BLaER1 treated with 17β-estradiol and CSF1 and Interleukin-3, amounts not matched to agents 10 nM and 100 nM (cell line): ENCODE results near the gene ERC1.
"Not testable (repeated sequence)": the region's sequence is repeated elsewhere in the genome, so short reads cannot be mapped to it uniquely, and the experiment has no call there.

Source experiments
- H3K27ac ChIP-seq, 11 experiments: shearing (Covaris generic); formaldehyde crosslinking; 2 replicates each; pipeline ENCODE4 v1.8.1; 2022
- H3K27me3 ChIP-seq, 11 experiments: shearing (Covaris generic); formaldehyde crosslinking; 2 replicates each; pipeline ENCODE4 v1.8.1; 2022
- H3K36me3 ChIP-seq, 11 experiments: shearing (Covaris generic); formaldehyde crosslinking; 2 replicates each; pipeline ENCODE4 v1.8.1; 2022
- H3K4me1 ChIP-seq, 10 experiments: shearing (Covaris generic); formaldehyde crosslinking; 2 replicates each; pipeline ENCODE4 v1.8.1; 2022
- H3K4me2 ChIP-seq, 11 experiments: shearing (Covaris generic); formaldehyde crosslinking; 2 replicates each; pipeline ENCODE4 v1.8.1; 2022
- H3K4me3 ChIP-seq, 10 experiments: shearing (Covaris generic); formaldehyde crosslinking; 2 replicates each; pipeline ENCODE4 v1.8.1; 2022
- H3K9ac ChIP-seq, 11 experiments: shearing (Covaris generic); formaldehyde crosslinking; 2 replicates each; pipeline ENCODE4 v1.8.1; 2022
- H3K9me3 ChIP-seq, 11 experiments: shearing (Covaris generic); formaldehyde crosslinking; replicated peaks in 1 of 11; 2 replicates each; pipeline ENCODE4 v1.8.1; 2022
- H4K20me1 ChIP-seq, 11 experiments: shearing (Covaris generic); formaldehyde crosslinking; 2 replicates each; pipeline ENCODE4 v1.8.1; 2022
- Cebpa-rat ChIP-seq, 11 experiments: shearing (Covaris generic); IDR thresholded peaks; 2 replicates each; pipeline ENCODE4 v1.8.1; 2022

ERC1 gene

DNA sequence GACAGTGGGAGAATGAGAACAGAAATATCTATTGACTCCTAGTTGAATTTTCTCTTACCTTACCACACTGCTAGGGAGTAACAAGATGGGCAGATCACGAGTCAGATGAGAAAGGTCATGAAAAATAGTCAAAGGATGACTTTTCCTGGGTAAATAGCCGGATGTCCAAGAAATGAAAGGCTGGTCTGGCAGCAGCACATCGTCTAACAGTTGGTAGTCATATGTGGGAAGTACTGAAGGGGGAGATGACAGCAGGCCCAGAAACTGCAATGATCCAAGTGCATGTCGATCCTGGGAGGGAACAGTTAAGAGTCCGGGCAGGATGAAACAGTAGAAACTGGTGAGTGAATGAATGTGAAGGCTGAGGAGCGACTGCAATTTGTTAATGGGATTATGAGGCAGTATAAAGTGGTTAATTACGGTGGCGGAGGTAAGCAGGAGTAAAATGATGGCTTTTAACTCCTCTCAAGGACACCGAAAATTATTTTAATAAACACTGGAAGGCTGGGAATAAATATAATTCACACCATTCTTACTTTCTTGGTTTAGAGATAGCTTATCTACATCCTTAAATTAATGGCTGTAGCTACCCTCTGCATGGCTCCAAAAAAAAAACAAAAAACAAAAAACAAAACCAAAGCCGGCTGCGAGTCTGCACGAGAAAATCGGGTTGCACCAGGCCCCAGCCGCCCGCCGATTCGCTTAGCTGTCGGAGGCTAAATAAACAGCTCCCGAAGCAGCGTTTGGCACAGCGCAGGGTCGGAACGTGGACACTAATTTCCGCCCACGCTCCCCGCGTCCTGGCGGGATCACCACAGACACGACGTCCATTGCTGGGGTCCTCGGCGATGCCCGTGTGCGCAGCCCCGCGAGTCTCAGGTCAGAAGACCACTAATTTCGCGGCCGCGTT is 1.0 kb upstream of the ERC1 start:
- H3K27ac ChIP-seq, result peak overlapping the region; percentile 91 to 99 (median 97)
- TF ChIP-seq Cebpa-rat (IDR thresholded peaks at IDR 0.05), result no peak

DNA sequence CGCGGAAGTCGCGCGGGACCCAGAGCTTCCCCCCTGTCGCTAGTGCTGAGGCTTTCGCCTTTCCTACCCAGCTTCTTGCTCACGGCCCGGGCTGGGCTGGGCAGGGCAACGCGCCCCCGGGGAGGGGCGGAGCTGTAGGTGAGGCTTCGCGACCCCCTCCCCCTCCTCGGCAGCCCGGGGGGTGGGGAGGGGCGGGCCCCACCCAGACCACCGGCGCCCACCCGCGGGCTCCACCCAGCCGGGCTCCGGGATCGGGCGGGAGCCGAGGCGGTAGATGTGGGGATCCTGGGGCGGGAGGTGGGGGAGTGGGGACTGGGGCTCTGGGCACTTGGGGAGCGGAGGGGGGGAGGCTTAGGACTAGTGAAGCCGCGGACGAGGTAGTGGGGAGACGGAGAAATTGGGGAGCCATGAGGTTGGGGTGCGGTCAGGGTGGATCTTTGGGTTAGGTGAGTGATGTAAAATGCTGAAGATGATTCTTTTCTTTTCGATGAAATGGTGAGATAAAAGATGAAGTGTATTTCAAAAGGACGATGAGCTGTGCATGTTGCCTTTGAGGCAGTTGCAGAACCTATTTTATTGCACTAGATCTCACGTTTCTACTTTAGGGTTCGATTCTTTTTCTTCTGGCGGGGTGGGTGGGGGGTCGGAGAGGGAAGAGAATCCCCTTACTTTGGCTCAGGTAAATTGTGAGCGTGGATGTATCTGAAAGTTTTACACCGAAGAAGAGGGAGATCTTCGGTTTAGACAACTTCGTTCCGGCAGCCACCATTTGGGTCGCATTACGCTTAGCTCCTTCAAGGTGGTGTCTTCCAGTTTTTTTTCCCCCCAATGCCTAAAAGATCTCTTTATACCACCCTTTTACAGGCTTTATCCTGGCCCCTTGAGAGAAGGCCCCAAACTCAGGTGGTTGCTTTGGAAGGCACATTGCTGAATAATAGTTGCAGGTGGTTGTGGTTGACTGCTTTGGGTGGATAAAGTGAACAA is 619 bp downstream of the ERC1 start:
- Histone ChIP-seq H3K9me3 (no peaks in the 10 kb centered on the region), H3K27me3 (no peaks in the 10 kb centered on the region), H3K36me3 (0 out of 22 replicates have a peak, but pooled peaks cover 0 to 7% (median 0%) of the 10 kb centered on the region in 11 experiments), H4K20me1 (peaks cover 3 to 46% (median 17%) of the 10 kb centered on the region in 11 experiments; a peak in 14 of 22 replicates), H3K27ac (peak overlapping the region; percentile 91 to 99 (median 97)), H3K4me2 (peak overlapping the region; percentile 86 to 96 (median 91)), H3K4me3 (peak overlapping the region; percentile 62 to 84 (median 76)), H3K9ac (peak overlapping the region; percentile 89 to 98 (median 95)), H3K4me1 (peaks cover 36 to 64% (median 44%) of the 10 kb centered on the region in 10 experiments)
- TF ChIP-seq Cebpa-rat (IDR thresholded peaks at IDR 0.05), result no peak

More for the DNA sequence above, 1.0 kb upstream of the ERC1 start:
- Histone ChIP-seq H3K9me3 (no peaks in the 10 kb centered on the region), H3K36me3 (peaks cover 0 to 11% (median 0%) of the 10 kb centered on the region in 11 experiments; a peak in 4 of 22 replicates), H4K20me1 (peaks cover 0 to 29% (median 8%) of the 10 kb centered on the region in 11 experiments; a peak in 12 of 22 replicates), H3K4me2 (peak overlapping the region; percentile 78 to 94 (median 90)), H3K4me3 (peak overlapping the region; percentile 62 to 84 (median 76)), H3K9ac (peak overlapping the region; percentile 89 to 98 (median 95)), H3K4me1 (peaks cover 36 to 48% (median 41%) of the 10 kb centered on the region in 10 experiments), H3K27me3 (no peaks in the 10 kb centered on the region)

DNA sequence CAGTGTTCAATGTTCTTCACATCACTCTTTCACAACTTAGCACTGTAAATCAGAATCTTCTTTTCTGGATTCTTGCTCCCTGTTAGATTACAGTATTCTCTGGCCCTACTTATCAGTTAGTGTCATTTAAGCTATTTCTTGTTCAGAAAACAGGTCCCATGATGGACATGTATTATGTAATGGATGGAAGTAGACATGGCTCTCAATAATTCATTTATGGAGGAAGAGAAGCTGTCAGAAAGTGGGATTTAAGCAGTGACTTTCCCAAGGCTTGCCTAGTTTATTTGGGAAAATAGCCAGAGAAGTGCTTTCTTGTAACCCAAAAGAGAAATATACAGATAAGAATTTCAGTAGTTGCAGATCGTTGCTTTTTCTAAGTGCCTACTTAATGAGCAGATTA is 1.6 kb downstream of the ERC1 start:
- Histone ChIP-seq H3K4me2 (peak overlapping the region; percentile 86 to 96 (median 91)), H3K4me3 (peak overlapping the region in 9 of 10 experiments; percentile 62 to 84 (median 76); a peak in 10 of 20 replicates), H3K4me1 (peaks cover 36 to 73% (median 44%) of the 10 kb centered on the region in 10 experiments), H4K20me1 (peaks cover 9 to 56% (median 26%) of the 10 kb centered on the region in 11 experiments; a peak in 14 of 22 replicates), H3K9ac (peak overlapping the region in 5 of 11 experiments; percentile 89 to 98 (median 94); a peak in 5 of 22 replicates), H3K27me3 (no peaks in the 10 kb centered on the region), H3K36me3 (0 out of 22 replicates have a peak, but pooled peaks cover 0 to 3% (median 0%) of the 10 kb centered on the region in 11 experiments), H3K27ac (no peak overlapping the region), H3K9me3 (no peaks in the 10 kb centered on the region)
- TF ChIP-seq Cebpa-rat (IDR thresholded peaks at IDR 0.05), result no peak

DNA sequence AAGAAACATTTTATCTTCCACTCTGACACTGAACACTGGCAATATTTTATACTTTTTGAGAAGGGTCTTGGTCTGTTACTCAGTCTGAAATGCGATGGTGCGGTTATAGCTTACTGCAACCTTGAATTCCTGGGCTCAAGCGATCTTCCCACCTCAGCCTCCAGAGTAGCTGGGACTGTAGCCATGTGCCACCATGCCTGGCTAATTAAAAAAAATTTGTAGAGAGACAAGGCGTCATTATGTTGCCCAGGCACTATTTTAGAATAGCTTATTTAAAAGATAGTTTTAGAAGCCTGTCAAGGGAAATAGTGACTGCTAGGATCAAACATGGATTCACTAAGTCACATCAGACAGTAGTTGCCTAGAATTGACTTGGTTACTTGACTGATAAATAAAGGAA is 5.9 kb downstream of the ERC1 start:
- peaks cover 9 to 91% (median 40%) of the 10 kb centered on the region in 11 experiments; a peak in 15 of 22 replicates for H4K20me1 ChIP-seq
- H3K4me3 ChIP-seq, result no peak overlapping the region
- no peaks in the 10 kb centered on the region for H3K27me3 ChIP-seq
- TF ChIP-seq Cebpa-rat (IDR thresholded peaks at IDR 0.05), result no peak
- peaks cover 8 to 25% (median 18%) of the 10 kb centered on the region in 11 experiments; a peak in 21 of 22 replicates for H3K36me3 ChIP-seq
- peaks cover 19 to 57% (median 23%) of the 10 kb centered on the region in 10 experiments for H3K4me1 ChIP-seq
- H3K4me2 ChIP-seq, result 0 out of 22 replicates have a peak overlapping the region, but pooled peaks of 1 of the 11 experiments have one; percentile 7
- no peaks in the 10 kb centered on the region for H3K9me3 ChIP-seq
- no peak overlapping the region for H3K9ac ChIP-seq
- H3K27ac ChIP-seq, result no peak overlapping the region

GRCh38 chr12:997505-997904 is 6.5 kb downstream of the ERC1 start:
- no peaks in the 10 kb centered on the region for H3K9me3 ChIP-seq
- H4K20me1 ChIP-seq, result peaks cover 7 to 90% (median 40%) of the 10 kb centered on the region in 11 experiments; a peak in 15 of 22 replicates
- TF ChIP-seq Cebpa-rat (IDR thresholded peaks at IDR 0.05), result no peak
- H3K4me2 ChIP-seq, result peak overlapping the region in 5 of 11 experiments; percentile 7 to 25 (median 10); a peak in 2 of 22 replicates
- peaks cover 13 to 30% (median 20%) of the 10 kb centered on the region in 11 experiments; a peak in 21 of 22 replicates for H3K36me3 ChIP-seq
- H3K9ac ChIP-seq, result no peak overlapping the region
- H3K27me3 ChIP-seq, result no peaks in the 10 kb centered on the region
- H3K27ac ChIP-seq, result no peak overlapping the region
- no peak overlapping the region for H3K4me3 ChIP-seq
- peaks cover 13 to 52% (median 17%) of the 10 kb centered on the region in 10 experiments for H3K4me1 ChIP-seq

DNA sequence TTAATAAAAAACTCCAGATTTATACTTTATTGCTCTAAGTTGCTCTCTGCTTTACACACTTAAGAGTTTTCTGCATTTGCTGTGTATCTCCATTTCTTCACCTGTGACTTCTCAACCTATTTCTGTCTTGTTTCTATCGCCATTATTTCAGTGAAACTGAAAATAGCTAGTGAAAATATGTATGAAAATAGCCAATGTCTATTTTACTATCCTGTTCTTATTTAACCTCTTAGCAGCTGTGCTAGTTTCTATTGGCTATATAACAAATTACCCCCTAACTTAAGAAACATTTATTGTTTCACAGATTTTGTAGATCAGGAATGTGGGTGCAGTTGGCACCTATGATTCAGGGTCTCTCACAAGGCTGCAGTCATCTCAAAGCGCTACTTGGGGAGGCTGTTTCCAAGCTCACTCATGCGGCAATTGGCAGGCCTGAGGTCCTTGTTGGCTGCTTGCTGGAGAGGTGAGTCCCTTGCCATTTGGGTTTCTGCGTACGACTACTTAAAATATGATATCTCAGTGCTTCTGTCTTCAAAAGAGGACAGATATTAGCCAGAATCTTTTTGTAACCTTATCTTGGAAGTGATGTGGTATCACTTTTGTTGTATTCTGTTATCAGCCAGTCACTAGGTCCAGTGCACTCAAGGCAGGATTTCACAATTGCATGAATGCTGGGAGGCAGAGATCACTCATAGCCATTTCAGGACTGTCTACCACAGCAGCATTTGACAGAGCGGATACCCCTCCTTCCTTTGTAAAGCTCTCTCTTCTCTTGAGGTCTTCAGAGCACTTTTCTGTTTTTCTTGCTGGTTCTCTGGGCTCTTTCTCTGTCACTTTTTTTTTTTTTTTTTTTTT is 7.2 kb downstream of the ERC1 start:
- Histone ChIP-seq H4K20me1 (peaks cover 4 to 88% (median 41%) of the 10 kb centered on the region in 11 experiments; a peak in 15 of 22 replicates), H3K36me3 (peaks cover 13 to 30% (median 21%) of the 10 kb centered on the region in 11 experiments; a peak in 21 of 22 replicates), H3K27ac (no peak overlapping the region), H3K27me3 (no peaks in the 10 kb centered on the region), H3K9ac (no peak overlapping the region), H3K4me2 (peak overlapping the region in 4 of 11 experiments; percentile 9 to 16 (median 14); a peak in 4 of 22 replicates), H3K4me1 (peaks cover 9 to 45% (median 12%) of the 10 kb centered on the region in 10 experiments; a peak in 19 of 20 replicates), H3K9me3 (no peaks in the 10 kb centered on the region), H3K4me3 (no peak overlapping the region)
- no peak for TF ChIP-seq Cebpa-rat (IDR thresholded peaks at IDR 0.05)

DNA sequence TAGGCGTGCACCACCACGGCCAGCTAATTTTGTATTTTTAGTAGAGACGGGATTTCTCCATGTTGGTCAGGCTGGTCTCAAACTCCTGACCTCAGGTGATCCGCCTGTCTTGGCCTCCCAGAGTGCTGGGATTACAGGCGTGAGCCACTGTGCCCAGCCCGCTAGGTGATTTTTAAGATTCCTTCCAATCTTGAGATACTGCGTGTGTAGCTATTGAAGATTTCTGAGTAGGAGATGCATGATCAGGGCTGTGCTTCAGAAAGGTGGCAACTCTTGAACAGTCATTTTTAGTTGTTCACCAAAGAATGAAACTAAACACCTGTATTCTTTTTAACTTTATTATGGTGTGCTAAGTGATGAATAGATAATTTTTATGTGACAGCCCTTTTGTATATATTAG is 8.7 kb downstream of the ERC1 start:
- not testable (repeated sequence) for H3K4me3 ChIP-seq, H3K4me2 ChIP-seq, H3K9me3 ChIP-seq, H3K27me3 ChIP-seq, H3K27ac ChIP-seq, H3K9ac ChIP-seq
- Histone ChIP-seq H3K4me1 (peaks cover 6 to 37% (median 17%) of the 10 kb centered on the region in 10 experiments; a peak in 18 of 20 replicates), H3K36me3 (peaks cover 13 to 35% (median 21%) of the 10 kb centered on the region in 11 experiments; a peak in 21 of 22 replicates), H4K20me1 (peaks cover 4 to 86% (median 48%) of the 10 kb centered on the region in 11 experiments; a peak in 15 of 22 replicates)
